ENCODE data around the gene CD46. TPM values are rescaled to one million over a fixed set of nuclear protein-coding genes. Genes with fewer than 3 reads are reported as not detected.
A peak's percentile ranks its signal among the peaks of the same experiment; 100 is the strongest.

The CD46 gene
- total RNA-seq, 1 donor from 2014 or later = 64.5 TPM

- Histone ChIP-seq H3K4me3 (no peak overlapping the region), H3K27me3 (no peaks in the 10 kb centered on the region), H3K27ac (no peak overlapping the region), H3K9me3 (no peaks in the 10 kb centered on the region), H3K36me3 (peaks cover 12 to 36% of the 10 kb centered on the region in 2 donors), H3K4me1 (peaks cover 0 to 7% of the 10 kb centered on the region in 2 donors)
- DNase-seq (ENCODE audit: low spot score in 2 of 2) = no peak
- intact Hi-C loops (cut with DNase I) = no loop called here
- no peak for TF ChIP-seq CTCF (IDR thresholded peaks at IDR 0.05)
Observed at GRCh38 chr1:207789386-207789785, 37.5 kb downstream of the CD46 start.

DNA sequence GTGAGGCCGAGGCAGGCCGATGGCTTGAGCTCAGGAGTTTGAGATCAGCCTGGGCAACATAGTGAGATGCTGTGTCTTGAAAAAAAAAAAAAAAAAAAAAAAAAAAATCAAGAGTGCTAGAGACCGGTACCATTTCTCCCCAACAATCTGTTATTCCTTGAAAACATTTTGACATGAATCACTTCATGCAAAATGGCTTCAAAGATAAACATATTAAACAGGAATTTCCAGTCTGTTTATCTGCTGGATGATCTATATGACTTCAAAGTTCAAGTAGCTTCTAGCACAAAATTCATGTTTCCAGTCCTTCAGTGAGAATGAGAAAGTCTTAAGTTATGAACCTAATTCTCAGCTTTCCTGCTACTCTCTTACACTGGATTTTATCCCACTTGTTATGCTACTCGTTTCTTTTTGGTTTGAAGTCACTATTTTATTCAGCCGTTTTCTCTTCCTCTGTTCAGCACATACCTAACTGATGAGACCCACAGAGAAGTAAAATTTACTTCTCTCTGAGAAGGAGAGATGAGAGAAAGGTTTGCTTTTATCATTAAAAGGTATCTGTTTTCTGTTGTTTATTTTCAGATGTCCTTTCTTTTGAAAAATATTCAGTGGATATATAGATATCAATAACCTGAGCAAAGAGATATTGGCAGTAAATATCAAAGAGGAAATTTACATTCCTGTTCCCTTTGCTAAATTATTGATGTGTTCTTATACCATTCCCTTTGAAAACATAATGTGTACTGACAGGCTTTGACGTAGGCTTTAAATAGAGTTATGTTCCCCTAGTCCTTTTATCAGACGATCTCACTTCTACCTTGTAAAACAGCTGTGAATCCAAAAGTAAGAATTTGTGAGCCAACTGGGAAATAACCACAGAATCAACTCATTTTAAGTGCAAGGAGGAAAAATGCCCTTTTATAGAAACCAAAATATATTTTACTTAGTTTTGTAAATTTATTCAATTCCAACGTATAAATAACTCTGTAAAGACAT lies 38.2 kb downstream of the CD46 start:
- H3K36me3 ChIP-seq = peaks cover 7 to 33% of the 10 kb centered on the region in 2 donors
- TF ChIP-seq CTCF (IDR thresholded peaks at IDR 0.05) = no peak
- intact Hi-C loops (cut with DNase I) = loop anchor here (10.0 kb wide), 1 partner anchor 135 kb away; no protein-coding TSS in a partner anchor

DNA sequence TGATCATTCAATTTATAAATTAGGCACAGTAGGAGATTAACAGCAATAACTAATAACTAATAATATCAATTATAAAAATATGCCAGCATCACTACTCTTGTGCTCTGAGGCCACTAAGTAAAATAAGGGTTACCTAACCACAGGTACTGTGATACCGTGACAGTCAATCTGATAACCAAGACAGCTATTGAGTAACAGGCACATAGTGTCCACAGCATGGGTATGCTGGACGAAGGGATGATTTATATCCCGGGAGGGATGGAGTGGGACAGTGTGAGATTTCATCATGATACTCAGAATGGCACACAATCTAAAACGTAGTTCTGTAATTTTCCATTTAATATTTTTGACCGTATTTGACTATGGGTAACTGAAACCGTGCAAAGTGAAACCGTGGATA lies 39.4 kb downstream of the CD46 start:
- H3K4me3 ChIP-seq = no peak overlapping the region
- peaks cover 7 to 23% of the 10 kb centered on the region in 2 donors for H3K36me3 ChIP-seq
- no peak for TF ChIP-seq CTCF (IDR thresholded peaks at IDR 0.05)
- no peak for DNase-seq (ENCODE audit: low spot score in 2 of 2)
- peaks cover 0 to 7% of the 10 kb centered on the region in 2 donors for H3K4me1 ChIP-seq
- no peaks in the 10 kb centered on the region for H3K27me3 ChIP-seq
- intact Hi-C loops (cut with DNase I) = loop anchor here (10.0 kb wide), 1 partner anchor 136 kb away; no protein-coding TSS in a partner anchor
- H3K9me3 ChIP-seq = no peaks in the 10 kb centered on the region
- H3K27ac ChIP-seq = no peak overlapping the region

More for the DNA sequence above, 38.2 kb downstream of the CD46 start:
- Histone ChIP-seq H3K4me1 (peaks cover 0 to 7% of the 10 kb centered on the region in 2 donors), H3K27ac (peak overlapping the region; percentile 32 to 37), H3K27me3 (no peaks in the 10 kb centered on the region), H3K9me3 (no peaks in the 10 kb centered on the region), H3K4me3 (no peak overlapping the region)
- DNase-seq (ENCODE audit: low spot score in 2 of 2) = no peak

- no peak for TF ChIP-seq CTCF (IDR thresholded peaks at IDR 0.05)
- H3K4me1 ChIP-seq = peaks cover 0 to 7% of the 10 kb centered on the region in 2 donors
- H3K27ac ChIP-seq = no peak overlapping the region
- no peaks in the 10 kb centered on the region for H3K27me3 ChIP-seq
- intact Hi-C loops (cut with DNase I) = loop anchor here (10.0 kb wide), 1 partner anchor 139 kb away; no protein-coding TSS in a partner anchor
- no peak for DNase-seq (ENCODE audit: low spot score in 2 of 2)
- no peaks in the 10 kb centered on the region for H3K9me3 ChIP-seq
- no peak overlapping the region for H3K4me3 ChIP-seq
- peaks cover 2 to 13% of the 10 kb centered on the region in 2 donors for H3K36me3 ChIP-seq
Observed at GRCh38 chr1:207793327-207793726, 41.5 kb downstream of the CD46 start.

DNA sequence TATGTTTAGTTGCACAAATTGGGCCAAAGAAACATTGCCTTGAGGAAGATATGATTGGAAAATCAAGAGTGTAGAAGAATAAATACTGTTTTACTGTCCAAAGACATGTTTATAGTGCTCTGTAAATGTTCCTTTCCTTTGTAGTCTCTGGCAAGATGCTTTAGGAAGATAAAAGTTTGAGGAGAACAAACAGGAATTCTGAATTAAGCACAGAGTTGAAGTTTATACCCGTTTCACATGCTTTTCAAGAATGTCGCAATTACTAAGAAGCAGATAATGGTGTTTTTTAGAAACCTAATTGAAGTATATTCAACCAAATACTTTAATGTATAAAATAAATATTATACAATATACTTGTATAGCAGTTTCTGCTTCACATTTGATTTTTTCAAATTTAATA lies 43.0 kb downstream of the CD46 start:
- H3K27me3 ChIP-seq = no peaks in the 10 kb centered on the region
- H3K4me1 ChIP-seq = peaks cover 0 to 7% of the 10 kb centered on the region in 2 donors
- no peak overlapping the region for H3K27ac ChIP-seq
- H3K9me3 ChIP-seq = no peaks in the 10 kb centered on the region
- no peak overlapping the region for H3K4me3 ChIP-seq
- no peak for TF ChIP-seq CTCF (IDR thresholded peaks at IDR 0.05)
- H3K36me3 ChIP-seq = peaks cover 3 to 13% of the 10 kb centered on the region in 2 donors
- no peak for DNase-seq (ENCODE audit: low spot score in 2 of 2)
- intact Hi-C loops (cut with DNase I) = loop anchor here (10.0 kb wide), 1 partner anchor 140 kb away; no protein-coding TSS in a partner anchor

Measured in ascending aorta (tissue), 2 donors.